ENCODE results near the gene JPH3.
A peak's percentile ranks its signal among the peaks of the same experiment; 100 is the strongest.
"Not testable (repeated sequence)": the region's sequence is repeated elsewhere in the genome, so short reads cannot be mapped to it uniquely, and the experiment has no call there.

The JPH3 gene

DNA sequence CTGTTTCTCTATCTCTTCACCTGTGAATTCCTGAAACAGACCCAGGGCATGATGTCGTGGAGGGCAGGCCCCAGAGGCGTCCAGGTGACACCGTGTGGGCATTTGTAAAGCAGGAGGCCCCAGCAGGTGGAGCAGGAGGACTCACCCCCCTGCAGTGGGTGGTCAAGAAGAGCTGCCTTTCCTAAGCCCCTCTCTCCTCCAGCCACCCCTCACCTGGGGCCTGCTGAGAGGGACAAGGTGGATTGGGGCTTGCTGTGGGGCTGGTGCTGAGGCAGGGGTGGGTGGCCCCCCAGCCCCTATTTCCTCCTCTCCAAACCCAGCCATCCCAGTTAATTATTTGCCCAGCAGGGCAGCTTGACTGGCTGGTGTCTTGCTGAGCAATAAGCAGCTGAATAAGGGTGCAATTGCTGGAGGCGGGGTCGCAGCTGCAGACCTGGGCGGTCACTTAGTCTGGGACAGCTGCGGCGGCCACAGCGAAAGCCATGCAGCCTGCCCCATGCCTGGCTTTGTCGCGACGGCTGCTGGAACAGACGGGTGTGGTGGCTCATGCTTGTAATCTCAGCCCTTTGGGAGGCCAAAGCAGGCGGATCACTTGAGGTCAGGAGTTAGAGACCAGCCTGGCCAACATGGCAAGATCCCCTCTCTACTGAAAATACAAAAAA, 56.4 kb downstream of the JPH3 start:
- DNase-seq: peak; percentile 72

DNA sequence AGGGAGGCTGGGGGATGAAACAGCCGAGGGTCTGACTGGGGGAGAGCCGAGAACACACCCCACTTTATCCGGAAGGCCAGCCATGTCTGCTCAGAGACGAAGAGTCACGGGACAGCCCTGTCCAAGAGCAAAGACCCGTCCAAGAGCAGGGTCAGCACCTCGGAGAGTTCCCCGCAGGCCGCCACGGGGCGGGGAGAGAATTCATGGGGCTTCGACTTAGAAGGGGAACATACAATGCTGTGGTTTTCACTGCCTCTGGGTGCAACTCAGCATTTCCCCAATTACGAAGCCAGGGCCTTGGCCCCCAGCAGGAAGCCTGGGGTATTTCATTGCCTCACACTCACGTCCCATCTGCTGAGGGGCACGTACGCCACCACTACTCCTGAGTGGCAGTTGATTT, 59.3 kb downstream of the JPH3 start:
- DNase-seq: no peak

DNA sequence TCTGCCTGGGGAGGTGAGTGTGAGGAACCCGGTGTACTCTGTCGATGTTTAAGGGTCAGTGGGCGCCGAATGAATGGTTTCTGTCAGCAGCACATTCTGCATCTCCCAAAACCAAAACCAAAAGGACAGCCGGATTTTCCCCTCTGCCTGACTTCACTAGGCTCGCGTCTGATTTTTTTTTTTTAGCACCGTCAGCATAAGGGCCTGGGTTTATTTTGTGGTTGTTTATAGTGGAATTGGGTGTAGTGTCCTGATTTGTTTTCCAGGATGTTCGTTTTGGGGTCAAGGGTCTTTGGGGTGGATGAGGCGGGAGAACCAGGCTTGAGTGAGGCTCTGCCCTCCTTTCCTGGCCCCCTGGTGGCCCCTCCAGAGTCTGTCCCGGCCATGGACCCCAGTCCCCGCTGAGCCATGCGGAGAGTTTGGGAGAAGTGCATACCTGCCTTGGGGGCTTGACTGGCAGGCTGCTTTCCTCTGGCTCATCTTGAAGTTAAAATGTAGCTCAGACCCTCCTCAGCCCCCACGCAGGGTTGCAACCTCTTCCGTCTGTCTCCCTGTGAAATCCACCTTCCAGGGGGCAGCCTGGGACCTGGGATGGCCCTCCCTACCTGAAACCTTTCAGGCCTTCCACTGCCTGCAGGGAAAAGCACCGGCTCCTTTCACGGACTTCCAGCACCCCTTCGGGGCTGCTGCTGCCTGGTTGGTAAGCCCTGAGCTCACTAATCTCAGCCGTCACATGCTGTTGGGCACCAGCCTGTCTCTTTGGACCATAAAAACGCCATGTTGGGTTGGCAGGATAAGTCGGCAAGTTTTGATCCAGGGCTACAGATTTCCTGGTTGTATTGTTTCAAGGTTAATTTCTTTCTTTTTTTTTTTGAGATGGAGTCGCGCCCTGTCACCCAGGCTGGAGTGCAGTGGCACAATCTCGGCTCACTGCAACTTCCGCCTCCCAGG, 60.2 kb downstream of the JPH3 start:
- no peak for DNase-seq

DNA sequence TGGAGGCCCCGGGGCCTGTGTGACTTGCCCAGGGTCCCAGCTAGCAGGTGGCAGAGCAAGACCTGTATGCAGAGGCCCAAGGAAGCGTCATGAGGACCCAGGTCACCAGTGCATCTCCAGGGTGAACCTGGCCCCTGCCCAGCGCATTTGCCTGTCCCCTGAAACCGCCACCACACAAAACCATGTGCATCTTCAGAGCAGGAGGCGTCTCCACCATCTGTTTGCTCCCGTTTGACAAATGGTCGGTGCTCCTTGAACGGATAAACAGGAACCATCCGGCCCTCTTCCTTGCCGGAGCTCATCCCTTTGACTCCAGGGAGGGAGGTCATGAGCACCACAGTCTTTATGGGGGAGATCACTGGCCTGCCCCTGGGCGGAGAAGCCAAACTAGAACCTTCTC, 62.5 kb downstream of the JPH3 start:
- DNase-seq: no peak

DNA sequence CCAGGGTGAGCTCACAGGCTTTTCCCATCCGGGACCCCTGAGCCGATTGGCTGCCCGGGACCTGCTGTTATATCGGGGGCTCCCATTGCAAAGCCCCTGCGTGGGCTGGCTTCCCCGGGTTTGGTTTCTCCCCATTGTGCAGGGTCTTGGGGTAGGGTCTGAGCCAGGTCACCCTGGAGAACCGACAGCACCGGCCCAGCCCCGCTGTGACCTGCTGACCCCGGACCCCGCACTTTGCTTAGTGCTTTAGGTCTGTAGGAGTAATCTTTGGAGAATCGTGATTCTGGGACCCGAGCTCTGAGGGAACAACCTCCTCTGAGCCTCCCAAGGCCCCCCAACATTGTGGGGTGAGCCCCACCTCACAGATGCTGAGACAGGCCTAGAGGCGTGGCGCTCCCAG, 62.9 kb downstream of the JPH3 start:
- DNase-seq: no peak

DNA sequence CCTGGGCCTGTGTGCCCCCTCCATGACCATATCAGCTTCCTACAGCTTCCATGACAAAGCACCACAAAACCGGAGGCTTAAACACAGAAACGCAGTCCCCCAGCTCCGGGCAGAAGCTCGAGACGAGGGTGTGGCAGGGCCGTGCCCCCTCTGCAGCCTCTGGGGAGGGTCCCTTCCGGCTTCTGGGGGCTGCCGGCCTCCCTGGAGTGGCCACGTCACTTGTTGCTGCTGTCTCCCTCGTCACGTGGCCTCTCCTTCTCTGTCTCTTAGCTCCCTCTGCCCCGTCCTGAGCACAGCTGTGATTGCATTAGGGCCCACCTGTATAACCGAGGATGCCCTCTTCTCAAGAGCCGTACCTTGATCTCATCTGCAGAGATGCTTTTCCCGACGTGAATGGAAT, 64.6 kb downstream of the JPH3 start:
- DNase-seq: no peak

DNA sequence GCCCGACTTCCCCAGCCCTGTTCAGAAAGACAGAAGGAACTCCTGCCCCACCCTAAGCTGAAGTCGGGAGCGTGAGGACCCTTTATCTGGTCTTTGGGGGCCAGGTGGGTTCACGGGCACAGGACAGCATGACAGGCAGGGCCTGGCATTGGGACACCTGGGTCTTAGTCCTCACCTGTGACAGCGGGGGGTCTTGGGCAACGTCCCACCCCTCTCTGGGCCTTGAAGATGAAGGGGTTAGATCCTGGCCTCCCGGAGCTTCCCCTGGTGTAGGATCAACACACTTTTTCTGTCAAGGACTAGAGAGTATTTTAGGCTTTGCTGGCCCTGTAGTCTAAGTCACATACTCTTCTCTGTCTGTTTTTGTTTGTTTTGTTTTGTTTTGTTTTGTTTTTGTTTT, 65.1 kb downstream of the JPH3 start:
- DNase-seq: no peak

DNA sequence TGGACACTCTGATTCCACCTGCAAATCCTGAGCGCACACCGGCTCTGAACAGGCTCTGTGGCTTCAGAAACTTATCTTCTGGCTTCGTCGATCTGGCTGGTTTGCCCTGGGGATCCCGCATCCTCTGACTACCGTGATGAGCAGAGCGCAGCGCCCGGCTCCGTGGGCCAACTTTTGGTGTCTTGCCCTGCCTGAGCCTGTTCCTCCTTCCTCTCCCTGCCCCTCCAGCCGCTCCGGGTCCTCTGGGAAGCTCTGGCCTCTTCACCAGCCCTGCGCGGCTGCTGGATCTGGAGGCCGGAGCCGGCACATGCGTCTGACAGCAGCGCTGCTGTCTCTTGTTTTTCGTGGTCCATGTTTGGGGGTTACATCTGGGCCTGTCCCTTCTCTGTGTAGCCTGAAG, 65.6 kb downstream of the JPH3 start:
- no peak for DNase-seq

DNA sequence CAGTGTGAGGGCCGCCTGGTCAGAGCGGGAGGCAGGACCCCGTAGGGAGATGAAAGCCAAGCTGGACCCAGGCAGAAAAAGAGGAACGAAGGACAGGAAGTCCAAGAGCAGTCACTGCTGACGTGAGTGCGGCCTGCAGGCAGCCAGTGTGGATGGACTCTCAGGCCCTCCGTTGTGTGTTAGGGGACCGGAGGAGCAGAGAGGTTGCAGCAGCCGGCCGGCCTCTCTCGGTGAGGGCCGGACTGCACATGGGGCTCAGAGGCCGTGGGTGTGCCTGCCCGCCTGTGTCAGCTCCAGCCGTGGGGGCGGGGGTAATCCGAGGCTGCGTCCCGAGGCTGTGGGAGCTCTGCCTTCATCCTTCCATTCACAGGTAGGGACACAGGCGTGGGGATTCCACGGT, 67.4 kb downstream of the JPH3 start:
- DNase-seq: no peak

DNA sequence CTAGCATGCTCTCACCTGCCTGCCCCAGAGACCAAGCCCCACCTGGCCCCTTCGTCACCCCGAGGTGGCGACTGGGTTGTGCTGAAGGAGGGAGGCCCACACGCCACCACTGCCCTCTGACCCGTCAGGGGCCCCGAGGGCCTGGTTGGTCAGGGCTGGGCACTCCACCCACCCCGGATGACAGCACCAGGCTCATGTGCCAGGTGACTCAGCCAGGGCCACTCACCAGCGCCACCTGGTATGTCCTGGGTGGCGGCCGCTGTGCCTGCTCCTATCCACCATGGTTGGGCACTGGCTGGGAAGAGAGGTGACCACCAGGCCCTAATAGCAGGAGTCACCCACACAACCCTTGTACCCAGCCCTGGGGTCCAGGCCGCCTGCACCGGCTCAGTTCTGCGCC, 68.9 kb downstream of the JPH3 start:
- no peak for DNase-seq

DNA sequence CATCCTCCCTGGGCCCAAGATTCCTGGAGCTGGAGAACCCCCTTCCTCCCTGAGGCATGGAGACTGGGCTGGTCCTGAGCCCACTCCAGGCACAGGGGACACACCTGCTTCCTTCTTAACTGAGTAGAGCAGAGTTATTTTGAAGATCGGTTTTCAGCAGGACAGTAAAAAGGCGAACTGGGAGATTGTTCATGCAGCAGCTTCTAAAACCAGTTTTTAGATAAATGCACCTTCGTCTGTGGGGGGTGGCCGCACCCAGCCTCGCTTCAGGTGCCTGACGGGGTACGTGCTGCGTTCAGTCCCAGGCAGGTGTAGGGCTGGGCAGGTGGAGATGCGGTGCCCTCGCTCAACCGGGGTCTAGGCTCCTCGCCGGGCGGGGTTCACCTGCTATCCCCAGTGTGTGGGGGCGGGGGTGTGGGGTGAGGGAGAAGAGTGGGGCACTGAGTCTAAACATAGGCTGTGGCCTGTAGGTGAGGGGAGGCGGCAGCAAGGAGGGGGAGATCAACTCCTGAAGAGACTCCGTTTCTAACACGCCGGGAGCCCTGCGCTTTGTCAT, 69.5 kb downstream of the JPH3 start:
- no peak for DNase-seq

DNA sequence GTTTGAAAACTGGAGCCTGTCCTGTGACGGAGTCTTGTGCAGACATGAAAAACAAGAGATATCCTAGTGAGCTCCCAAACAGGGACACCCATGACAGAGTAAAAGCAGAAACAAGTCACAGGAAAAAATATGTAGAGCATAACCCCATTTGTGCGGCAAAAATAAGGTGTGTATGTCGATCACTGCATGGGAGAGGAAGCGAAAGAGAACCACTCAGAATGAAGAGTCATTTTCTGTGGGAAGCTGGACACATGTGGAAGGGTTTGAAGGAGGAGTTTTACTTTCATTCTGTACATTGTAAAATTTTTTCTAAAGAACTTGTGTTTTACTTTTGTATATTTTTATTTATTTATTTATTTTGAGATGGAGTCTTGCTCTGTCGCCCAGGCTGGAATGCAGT, 72.1 kb downstream of the JPH3 start:
- DNase-seq: no peak

DNA sequence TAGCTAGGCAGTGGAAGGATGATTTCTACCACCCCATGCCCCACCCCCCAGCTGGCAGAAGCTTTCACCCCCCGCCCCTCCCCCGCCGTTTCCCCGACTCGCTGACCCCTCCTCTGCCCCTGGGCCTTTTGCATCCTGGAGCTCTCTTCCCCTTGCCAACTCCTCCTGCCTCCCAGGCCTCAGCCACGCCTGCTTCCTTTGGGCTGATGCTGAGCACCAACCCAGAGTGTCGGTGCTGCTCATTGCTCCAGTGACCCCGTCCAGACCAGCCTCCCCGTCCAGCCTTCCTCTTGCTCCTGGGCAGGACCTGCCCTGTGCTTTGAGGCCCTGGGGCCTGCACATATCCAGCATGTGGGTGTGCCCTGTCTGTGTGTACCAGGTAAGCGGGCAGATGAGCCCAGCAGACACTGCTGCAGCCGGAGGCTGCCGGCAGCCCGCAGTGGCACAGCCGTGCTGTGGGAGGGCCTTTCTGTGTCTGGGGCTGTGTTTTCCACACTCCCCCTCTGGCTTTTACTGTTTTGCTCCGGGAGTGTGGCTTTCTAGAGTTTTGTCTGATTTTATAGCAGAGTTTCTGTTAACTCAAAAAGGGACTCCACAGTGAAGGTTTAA, 72.9 kb downstream of the JPH3 start:
- no peak for DNase-seq

DNA sequence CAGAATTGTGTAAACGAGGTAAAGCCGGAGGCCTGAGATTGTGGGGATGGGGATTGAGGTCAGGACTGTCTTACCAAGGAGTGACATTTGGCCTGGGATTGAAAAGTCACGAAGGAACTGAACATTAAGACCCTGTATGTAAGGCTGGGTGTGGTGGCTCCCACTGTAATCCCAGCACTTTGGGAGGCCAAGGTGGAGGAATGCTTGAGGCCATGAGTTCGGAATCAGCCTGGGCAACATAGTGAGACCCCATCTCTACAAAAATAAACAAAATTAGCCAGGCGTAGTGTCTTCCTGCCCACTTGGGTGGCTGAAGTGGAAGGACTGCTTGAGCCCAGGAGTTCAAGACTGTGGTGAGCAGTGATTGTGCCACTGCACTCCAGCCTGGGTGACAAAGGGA, 75.5 kb downstream of the JPH3 start:
- DNase-seq: no peak

DNA sequence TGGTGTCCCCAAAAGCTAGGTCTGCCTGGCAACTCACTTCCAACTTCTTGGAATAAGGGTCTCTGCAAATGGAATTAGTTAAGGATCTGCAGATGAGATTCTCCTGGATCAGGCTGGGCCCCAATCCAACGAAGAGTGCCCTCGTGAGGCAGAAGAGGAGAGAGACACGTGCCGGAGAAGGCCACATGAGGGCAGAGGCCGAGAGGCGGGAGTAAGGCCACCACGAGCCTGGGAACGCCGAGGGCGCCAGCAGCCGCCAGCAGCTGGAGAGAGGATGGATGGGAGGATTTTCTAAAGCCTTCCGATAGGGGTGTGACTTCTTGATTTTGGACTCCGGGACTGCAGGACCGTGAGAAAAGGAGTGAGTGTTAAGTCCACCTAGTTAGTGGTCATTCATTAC, 76.3 kb downstream of the JPH3 start:
- no peak for DNase-seq

DNA sequence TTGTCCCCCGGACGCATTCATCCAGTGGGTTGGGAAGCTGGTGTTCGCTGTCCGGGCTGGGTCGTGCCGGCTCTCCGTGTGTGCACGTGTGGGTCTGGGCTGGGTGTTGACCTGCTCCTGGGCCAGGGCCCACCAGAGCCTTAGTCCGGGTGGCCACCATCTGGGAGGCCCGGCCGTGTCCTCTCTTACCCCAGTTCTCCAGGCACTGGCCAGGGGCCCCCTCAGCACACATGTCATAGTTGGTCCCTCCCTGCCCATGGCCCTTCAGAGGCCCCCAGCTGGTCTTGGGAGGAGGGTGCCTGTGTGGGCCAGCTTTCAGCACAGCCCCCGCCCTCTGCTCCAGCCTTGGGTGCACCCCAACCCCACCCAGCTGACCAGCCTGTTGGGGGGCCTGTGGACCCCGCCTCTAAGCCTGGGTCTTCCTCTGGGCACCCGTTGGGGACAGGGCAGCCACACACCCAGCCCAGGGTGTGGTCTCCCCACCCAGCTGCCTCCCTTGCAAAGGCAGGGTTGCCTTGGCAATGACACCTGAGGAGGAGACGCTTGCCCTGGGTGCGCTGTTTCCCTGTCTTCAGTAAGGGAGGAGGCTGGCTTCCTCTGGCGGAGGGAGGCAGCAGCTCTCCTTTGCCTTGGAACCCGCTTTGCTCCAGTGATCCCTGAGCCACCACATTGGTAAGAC, 77.4 kb downstream of the JPH3 start:
- DNase-seq: peak; percentile 61

DNA sequence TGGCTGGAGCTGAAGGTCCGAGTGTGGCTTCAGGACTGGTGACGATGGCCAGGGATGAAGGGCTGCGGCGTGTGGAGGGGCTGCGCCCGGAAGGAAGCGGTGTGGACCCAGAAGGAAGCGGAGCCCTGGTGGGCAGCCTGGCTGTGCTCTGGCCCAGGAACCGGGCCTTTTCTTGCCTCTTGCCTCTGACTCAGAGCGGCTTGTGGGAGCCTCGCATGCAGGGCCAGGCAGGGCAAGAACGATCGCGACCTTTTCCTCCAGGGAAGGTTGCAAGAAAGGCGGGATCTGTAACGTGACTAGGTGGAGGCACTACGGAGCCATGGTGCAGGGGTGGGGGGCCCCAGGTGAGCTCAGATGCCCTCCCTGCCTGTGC, 78.0 kb downstream of the JPH3 start:
- DNase-seq: no peak

DNA sequence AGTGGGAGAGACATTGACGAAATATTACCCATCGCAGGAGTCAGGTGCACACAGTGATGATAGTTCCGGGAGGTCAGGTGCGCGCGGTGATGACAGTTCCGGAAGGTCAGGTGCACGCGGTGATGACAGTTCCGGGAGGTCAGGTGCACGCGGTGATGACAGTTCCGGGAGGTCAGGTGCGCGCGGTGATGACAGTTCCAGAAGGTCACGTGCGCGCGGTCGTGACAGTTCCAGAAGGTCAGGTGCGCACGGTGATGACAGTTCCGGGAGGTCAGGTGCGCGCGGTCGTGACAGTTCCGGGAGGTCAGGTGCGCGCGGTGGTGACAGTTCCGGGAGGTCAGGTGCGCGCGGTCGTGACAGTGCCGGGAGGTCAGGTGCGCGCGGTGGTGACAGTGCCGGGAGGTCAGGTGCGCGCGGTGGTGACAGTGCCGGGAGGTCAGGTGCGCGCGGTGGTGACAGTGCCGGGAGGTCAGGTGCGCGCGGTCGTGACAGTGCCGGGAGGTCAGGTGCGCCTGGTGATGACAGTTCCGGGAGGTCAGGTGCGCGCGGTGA, 78.8 kb downstream of the JPH3 start:
- DNase-seq: not testable (repeated sequence)

DNA sequence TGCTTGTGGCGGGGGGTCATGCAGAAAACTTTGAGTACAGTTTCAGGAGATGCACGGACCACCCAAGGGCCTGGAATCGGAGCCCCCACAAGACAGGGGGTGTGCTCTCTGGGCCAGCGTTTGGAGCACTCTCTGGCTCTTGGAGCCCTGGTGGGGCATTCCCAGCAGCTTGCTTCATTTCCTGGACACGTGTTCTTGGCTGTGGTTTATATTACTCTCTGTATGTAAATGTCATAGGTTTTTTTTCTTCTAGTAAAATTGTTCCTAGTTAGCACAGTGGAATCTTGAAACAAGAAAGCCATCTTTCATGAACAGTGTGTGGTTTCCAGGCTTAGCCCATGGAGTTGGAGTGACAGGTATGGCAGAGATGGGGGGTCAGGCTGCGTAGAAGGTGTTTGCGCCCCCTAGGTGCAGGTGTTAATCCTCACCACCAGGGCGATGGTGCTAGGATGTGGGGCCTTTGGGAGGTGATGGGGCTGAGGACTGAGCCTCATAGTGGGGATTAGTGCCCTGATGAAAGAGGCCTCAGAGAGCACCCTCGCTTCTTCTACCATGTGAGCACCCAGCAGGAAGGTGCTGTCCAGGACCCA, 79.8 kb downstream of the JPH3 start:
- DNase-seq: no peak

DNA sequence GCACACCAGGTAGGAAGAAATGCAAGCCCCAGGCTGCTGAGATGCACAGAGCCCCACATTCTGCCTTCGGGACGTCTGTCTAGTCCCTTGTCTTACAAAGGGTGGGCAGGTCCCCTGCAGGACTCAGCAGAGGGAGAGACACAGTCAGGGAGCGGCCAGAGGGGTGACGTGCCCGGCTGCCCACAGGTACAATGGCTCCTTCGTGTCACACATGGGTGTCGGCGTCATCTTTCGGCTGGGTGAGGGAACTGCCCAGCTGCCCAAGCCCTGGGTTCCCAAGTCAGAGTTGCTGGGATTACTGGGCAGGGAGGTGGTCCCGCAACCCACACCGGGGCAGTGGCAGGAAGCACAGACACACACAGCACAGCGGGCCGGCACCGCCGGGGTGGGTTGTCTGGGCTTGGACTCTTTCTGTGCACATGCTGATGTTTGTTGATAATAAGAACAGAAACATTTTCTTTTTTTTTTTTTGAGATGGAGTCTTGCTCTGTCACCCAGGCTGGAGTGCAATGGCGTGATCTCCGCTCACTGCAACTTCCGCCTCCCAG, 80.6 kb downstream of the JPH3 start:
- no peak for DNase-seq

DNA sequence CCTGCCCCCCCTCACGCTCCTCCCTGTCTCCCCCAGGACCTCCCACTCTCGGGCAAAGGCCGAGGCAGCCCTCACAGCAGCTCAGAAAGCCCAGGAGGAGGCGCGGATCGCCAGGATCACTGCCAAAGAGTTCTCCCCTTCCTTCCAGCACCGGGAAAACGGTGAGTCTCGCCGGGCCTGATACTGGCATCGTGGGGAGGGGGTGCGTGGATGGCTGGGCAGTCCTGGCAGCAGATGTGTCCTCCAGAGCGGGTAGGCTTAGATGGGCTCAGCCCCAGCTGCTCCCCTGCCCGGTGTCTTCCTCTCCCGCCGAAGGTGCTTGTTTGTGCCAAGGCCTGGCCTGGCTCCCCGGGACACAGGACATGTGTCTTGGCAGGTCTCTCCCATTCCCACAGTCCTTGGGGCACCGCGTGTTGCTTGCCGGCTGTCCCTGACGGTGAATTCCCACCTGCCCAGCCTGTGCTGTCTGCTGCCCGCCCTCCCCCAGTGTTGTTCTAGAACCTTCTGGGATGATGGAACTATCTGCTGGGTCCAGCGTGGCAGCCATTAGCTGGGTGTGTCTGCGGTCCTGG, 81.9 kb downstream of the JPH3 start:
- DNase-seq: no peak

All from COR-L47 (cell line).